ENCODE measurements around the gene OR2T35.
"Not testable (repeated sequence)": the region's sequence is repeated elsewhere in the genome, so short reads cannot be mapped to it uniquely, and the experiment has no call there.

Gene OR2T35

DNA sequence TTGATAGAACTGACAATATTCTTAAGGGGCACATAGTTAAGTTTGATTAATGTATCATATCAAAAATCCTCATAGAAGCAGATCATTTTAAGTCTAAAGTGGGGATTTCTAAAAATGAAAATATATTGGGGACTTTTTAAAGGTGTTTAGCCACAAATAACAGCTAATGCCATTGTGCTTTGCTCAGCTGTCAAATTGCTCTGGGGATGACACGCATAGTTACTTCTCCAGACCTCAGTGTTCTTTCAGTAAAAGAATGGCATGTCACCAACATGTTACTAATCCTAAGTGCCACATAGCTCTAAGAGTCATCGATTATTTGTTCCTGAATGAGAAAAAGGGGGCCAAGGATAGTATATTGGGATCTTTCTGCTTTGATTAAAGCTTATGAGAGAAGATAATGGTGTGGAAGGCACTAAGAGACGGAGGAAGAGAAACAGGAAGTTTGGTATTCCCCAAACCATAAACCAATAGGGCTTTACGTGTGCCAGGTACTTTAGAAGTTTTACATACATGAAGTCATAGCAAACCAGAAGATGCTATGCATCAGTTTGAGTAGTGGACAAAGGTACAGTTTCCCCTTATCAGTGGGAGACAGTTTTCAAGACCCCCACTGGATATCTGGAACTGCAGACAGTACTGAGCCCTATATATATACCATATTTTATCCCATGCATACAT, 2.0 kb downstream of the OR2T35 start:
- H3K36me3 ChIP-seq (ENCODE audit: insufficient read depth, low read depth, low read length); H3K4me3 ChIP-seq (ENCODE audit: low read length); H3K27ac ChIP-seq (ENCODE audit: low read length); H3K4me1 ChIP-seq (ENCODE audit: insufficient read depth, low read length); H3K9me3 ChIP-seq (ENCODE audit: insufficient read depth, low read depth, low read length); H3K9ac ChIP-seq (ENCODE audit: low read depth, low read length); H3K27me3 ChIP-seq (ENCODE audit: insufficient read depth, low read length): not testable (repeated sequence)

DNA sequence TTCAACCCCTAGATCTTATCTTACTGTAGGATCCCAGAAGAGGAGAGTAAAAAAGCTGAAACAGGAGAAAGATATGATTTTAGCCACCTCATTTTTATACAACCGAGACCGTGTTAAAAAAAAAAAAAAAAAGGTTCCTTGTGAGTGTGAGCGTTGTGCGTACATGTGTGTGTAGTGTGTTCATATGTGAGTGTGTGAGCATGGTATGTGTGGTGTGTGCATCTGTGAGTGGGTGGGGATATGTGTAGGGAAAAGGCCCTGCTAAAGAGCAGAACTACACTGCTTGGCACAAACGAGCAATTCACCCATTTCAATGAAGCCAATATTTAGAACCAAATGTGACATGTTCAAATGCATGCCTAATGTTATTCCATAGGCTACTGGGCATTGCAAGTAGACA, 3.5 kb downstream of the OR2T35 start:
- not testable (repeated sequence) for H3K4me1 ChIP-seq (ENCODE audit: insufficient read depth, low read length); H3K27ac ChIP-seq (ENCODE audit: low read length); H3K27me3 ChIP-seq (ENCODE audit: insufficient read depth, low read length); H3K9me3 ChIP-seq (ENCODE audit: insufficient read depth, low read depth, low read length); H3K9ac ChIP-seq (ENCODE audit: low read depth, low read length); H3K4me3 ChIP-seq (ENCODE audit: low read length); H3K36me3 ChIP-seq (ENCODE audit: insufficient read depth, low read depth, low read length)

DNA sequence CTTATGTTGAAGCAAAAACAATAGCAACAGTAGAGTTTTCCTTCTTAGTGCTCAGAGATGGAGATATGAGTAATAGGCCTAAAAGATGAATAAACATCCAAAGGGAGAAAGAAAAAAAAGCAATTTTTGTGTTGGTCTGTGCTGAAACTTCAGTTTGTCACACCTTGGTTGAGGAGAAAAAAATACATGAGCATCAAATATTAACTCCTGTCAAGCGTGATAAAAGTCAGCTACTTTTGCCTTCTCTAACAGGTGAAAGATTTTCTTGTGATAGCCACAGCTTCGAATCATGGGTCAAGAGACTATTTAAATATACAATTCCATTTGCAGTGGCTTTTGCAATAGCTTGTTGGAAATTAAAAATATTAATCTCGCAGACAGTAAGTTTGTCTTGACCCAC, 4.2 kb downstream of the OR2T35 start:
- not testable (repeated sequence) for H3K27ac ChIP-seq (ENCODE audit: low read length); H3K9ac ChIP-seq (ENCODE audit: low read depth, low read length); H3K4me3 ChIP-seq (ENCODE audit: low read length); H3K27me3 ChIP-seq (ENCODE audit: insufficient read depth, low read length); H3K36me3 ChIP-seq (ENCODE audit: insufficient read depth, low read depth, low read length); H3K4me1 ChIP-seq (ENCODE audit: insufficient read depth, low read length); H3K9me3 ChIP-seq (ENCODE audit: insufficient read depth, low read depth, low read length)

DNA sequence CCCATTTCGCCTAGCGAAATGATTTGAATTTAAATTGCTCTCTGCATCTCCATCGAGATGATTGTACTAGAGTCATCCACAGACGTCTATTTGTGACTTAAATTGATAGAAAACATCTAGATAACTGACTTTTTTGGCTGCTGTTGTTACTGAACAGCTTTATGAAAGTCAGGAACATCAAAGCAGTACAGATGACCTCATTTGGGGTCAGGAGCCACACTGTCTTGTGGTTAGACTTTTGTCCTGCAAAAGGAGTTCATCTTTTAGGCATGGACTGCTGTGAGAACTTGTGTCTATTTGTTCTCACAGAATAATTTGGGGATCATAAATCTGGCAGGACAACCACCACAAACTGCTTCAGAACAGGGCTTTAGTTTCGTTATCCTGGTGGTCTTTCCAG, 5.4 kb downstream of the OR2T35 start:
- H3K27ac ChIP-seq (ENCODE audit: low read length); H3K27me3 ChIP-seq (ENCODE audit: insufficient read depth, low read length); H3K9ac ChIP-seq (ENCODE audit: low read depth, low read length); H3K36me3 ChIP-seq (ENCODE audit: insufficient read depth, low read depth, low read length); H3K9me3 ChIP-seq (ENCODE audit: insufficient read depth, low read depth, low read length); H3K4me1 ChIP-seq (ENCODE audit: insufficient read depth, low read length); H3K4me3 ChIP-seq (ENCODE audit: low read length): not testable (repeated sequence)

DNA sequence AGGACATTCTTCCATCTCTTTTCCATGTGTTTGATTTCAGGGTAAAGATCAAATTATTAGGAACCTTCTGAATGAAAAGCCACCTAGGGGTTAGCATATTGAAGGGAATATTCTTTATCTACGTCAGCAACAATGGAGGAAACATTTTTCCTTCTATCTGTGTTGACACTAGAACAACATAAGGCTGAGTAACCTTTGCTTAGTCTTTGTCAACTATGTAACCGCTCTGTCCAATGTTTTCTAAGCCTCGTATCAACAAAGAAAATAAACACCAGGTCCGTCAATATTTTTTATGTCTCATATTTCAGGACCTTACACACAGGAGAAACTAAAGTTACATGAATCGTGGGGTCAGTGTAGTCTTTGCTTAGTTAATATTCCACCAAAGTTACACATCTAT, 8.5 kb downstream of the OR2T35 start:
- H3K4me3 ChIP-seq (ENCODE audit: low read length); H3K27ac ChIP-seq (ENCODE audit: low read length); H3K9me3 ChIP-seq (ENCODE audit: insufficient read depth, low read depth, low read length); H3K36me3 ChIP-seq (ENCODE audit: insufficient read depth, low read depth, low read length); H3K9ac ChIP-seq (ENCODE audit: low read depth, low read length); H3K27me3 ChIP-seq (ENCODE audit: insufficient read depth, low read length); H3K4me1 ChIP-seq (ENCODE audit: insufficient read depth, low read length): not testable (repeated sequence)

DNA sequence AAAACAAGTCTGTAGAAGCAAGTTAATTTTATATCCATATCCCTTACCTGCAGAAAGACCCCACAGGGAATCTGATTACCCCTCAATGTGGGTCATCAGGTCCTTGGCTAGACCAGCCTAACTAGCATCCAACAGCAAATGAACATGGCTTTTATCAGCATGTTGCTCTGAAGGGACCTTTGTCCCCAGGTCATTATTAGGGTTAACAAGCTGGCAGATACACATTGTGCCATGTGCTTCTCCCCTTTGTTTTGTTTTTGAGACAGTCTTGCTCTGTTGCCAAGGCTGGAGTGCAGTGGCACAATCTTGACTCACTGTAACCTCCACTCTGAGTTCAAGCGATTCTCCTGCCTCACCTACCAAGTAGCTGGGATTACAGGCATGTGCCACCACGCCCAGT, 10.1 kb downstream of the OR2T35 start, which contains the start of gene OR2T11:
Gene OR2T11, minus strand, starts transcription at position 101 of the 400 bp plus-strand sequence. CDS start 7,963 bp downstream, outside the sequence.
- not testable (repeated sequence) for H3K27me3 ChIP-seq (ENCODE audit: insufficient read depth, low read length); H3K4me1 ChIP-seq (ENCODE audit: insufficient read depth, low read length); H3K9ac ChIP-seq (ENCODE audit: low read depth, low read length); H3K27ac ChIP-seq (ENCODE audit: low read length); H3K4me3 ChIP-seq (ENCODE audit: low read length); H3K36me3 ChIP-seq (ENCODE audit: insufficient read depth, low read depth, low read length)
- H3K9me3 ChIP-seq (ENCODE audit: insufficient read depth, low read depth, low read length), result peaks cover 21% of the 10 kb centered on the region

DNA sequence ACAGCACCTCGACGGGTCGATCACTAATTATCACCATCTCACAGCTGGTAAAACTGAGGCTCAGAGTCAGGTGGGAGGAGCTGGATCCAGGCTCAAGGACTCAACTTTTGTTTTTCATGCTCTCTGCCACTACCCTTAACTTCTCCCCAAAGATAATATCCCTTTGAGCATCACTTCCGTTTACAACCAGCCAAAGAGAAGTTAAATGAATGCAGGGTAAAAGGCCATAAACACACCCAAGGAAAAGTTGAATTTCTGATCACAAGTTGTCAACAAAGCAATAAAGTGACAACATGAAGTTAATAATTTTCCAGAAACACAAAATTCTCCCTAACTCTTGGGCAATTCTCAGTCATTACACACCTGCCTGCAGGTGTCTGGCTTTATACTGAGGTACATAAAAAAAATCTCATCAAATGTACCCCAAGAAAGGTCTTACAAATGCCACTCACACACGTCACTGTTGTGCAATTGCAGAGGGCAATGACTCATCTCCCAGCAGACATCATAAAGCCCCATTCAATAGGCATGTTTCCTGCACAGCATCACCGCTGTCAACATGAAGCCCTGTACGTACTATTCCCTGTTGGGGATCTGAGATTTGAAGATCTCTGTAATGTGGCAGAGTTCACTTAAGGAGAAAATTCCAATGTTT, 13.6 kb downstream of the OR2T35 start:
- H3K36me3 ChIP-seq (ENCODE audit: insufficient read depth, low read depth, low read length), result no peaks in the 10 kb centered on the region
- peaks cover 54% of the 10 kb centered on the region for H3K9me3 ChIP-seq (ENCODE audit: insufficient read depth, low read depth, low read length)
- H3K9ac ChIP-seq (ENCODE audit: low read depth, low read length), result no peak overlapping the region
- no peaks in the 10 kb centered on the region for H3K4me1 ChIP-seq (ENCODE audit: insufficient read depth, low read length)
- no peak overlapping the region for H3K27ac ChIP-seq (ENCODE audit: low read length)
- no peak overlapping the region; the same call in 1 of the 2 replicates for H3K4me3 ChIP-seq (ENCODE audit: low read length)
- H3K27me3 ChIP-seq (ENCODE audit: insufficient read depth, low read length), result no peaks in the 10 kb centered on the region

DNA sequence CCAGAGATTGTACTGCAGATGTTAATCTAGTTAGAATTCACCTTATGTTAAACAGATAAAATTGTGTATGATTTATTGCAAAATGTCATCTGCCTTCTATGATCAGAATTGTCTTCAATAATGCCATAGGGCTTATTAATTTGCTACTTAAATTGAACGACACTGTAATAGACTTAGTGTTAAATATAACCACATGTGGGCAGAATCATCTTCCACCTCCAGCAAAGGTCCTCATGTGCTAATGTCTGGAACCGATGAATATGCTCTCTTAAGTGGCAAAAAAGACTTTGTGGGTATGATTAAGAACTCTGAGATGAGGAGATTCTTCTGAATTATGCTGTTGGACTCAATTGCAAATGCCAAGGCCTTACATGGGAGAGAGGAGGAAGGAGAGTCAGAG, 14.5 kb downstream of the OR2T35 start:
- H3K9me3 ChIP-seq (ENCODE audit: insufficient read depth, low read depth, low read length), result peaks cover 64% of the 10 kb centered on the region
- H3K27ac ChIP-seq (ENCODE audit: low read length), result no peak overlapping the region
- no peaks in the 10 kb centered on the region for H3K27me3 ChIP-seq (ENCODE audit: insufficient read depth, low read length)
- no peaks in the 10 kb centered on the region for H3K36me3 ChIP-seq (ENCODE audit: insufficient read depth, low read depth, low read length)
- H3K4me1 ChIP-seq (ENCODE audit: insufficient read depth, low read length), result no peaks in the 10 kb centered on the region
- H3K4me3 ChIP-seq (ENCODE audit: low read length), result no peak overlapping the region
- no peak overlapping the region for H3K9ac ChIP-seq (ENCODE audit: low read depth, low read length)

DNA sequence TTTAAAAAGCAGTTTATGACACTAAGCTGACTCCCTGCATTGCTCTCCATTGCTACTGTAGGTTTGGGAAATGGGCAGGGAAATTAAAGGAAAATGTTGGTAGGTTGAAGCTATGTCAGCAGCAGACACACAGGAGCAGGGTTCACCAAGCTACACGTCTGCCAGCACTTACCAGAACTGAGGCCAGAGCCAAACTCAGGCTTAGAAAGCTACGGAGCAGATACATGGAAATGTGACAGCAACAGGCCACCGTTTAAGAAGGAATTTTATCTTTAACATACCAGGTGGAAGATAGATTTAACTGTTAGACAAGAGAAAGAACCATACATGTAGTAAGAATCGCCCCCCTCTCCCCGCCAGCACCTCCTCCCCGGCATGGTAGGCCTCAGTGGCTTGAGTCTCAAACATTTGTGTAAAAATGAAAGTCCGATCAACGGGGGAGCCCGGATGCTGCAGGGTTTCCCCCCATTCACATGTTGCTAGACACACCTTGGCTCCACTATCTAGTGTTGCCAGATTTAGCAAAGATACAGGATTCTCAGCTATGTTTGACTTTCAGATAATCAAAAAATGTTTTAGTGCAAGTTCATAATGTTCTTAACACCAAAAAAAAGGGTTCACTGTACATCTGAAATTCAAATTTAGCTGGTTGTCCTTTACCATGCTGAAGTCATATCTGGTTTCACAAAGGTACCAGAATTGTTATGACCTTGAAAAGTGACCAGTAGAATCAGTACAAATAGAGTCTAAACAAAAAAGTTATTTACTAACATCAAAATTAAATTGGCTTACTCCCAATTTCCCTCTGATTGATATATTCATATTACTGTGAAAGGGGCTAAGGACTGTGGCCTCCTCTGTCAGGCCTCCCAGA, 16.9 kb downstream of the OR2T35 start:
- no peak overlapping the region for H3K4me3 ChIP-seq (ENCODE audit: low read length)
- H3K27ac ChIP-seq (ENCODE audit: low read length), result no peak overlapping the region
- no peaks in the 10 kb centered on the region for H3K36me3 ChIP-seq (ENCODE audit: insufficient read depth, low read depth, low read length)
- no peaks in the 10 kb centered on the region for H3K27me3 ChIP-seq (ENCODE audit: insufficient read depth, low read length)
- H3K9ac ChIP-seq (ENCODE audit: low read depth, low read length), result no peak overlapping the region
- no peaks in the 10 kb centered on the region for H3K4me1 ChIP-seq (ENCODE audit: insufficient read depth, low read length)
- peaks cover 87% of the 10 kb centered on the region for H3K9me3 ChIP-seq (ENCODE audit: insufficient read depth, low read depth, low read length)

DNA sequence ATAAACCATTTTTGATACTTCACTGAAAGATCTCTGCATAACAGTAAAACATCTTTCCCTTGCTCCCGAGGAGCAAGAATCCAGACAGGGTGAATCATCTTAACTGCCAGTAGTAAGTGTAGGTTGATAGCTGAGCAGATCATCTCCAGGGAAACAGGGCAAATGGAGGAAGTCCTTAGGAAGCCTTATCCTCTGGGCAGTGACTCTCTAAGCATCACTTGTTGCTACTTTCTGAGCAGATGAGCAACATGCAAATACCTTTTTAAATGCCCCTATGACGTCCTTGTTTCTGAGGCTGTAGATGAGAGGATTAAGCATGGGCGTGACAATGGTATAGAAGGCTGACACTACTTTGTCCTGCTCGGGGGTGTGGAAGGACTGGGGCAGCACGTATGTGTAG, 19.1 kb downstream of the OR2T35 start:
- Histone ChIP-seq H3K27me3 (ENCODE audit: insufficient read depth, low read length) (no peaks in the 10 kb centered on the region), H3K9ac (ENCODE audit: low read depth, low read length) (no peak overlapping the region), H3K4me1 (ENCODE audit: insufficient read depth, low read length) (no peaks in the 10 kb centered on the region), H3K4me3 (ENCODE audit: low read length) (no peak overlapping the region; the same call in 1 of the 2 replicates), H3K27ac (ENCODE audit: low read length) (no peak overlapping the region), H3K36me3 (ENCODE audit: insufficient read depth, low read depth, low read length) (no peaks in the 10 kb centered on the region), H3K9me3 (ENCODE audit: insufficient read depth, low read depth, low read length) (peaks cover 99% of the 10 kb centered on the region)

DNA sequence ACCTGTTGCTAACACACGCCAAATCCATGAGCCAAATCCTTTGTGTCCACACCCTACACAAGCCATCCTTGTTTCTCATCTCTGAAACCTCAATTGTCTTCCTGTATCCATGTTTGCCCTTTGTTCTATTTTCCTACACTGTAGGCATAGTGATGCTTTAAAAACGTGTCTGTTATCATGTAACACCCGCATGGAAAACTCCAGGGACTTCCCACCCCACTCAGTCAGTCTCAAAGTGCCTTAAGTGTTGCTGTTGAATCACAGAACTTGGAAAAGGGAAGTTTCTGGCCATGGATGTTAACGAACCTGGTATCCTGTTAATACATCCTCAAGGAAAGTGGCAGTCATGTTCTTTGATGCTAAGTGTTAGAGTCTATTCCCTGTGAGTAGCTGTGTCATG, 19.9 kb downstream of the OR2T35 start:
- Histone ChIP-seq H3K9ac (ENCODE audit: low read depth, low read length) (no peak overlapping the region), H3K36me3 (ENCODE audit: insufficient read depth, low read depth, low read length) (no peaks in the 10 kb centered on the region), H3K9me3 (ENCODE audit: insufficient read depth, low read depth, low read length) (peaks cover 99% of the 10 kb centered on the region), H3K4me3 (ENCODE audit: low read length) (no peak overlapping the region; the same call in 1 of the 2 replicates), H3K27me3 (ENCODE audit: insufficient read depth, low read length) (no peaks in the 10 kb centered on the region), H3K4me1 (ENCODE audit: insufficient read depth, low read length) (no peaks in the 10 kb centered on the region), H3K27ac (ENCODE audit: low read length) (no peak overlapping the region)

DNA sequence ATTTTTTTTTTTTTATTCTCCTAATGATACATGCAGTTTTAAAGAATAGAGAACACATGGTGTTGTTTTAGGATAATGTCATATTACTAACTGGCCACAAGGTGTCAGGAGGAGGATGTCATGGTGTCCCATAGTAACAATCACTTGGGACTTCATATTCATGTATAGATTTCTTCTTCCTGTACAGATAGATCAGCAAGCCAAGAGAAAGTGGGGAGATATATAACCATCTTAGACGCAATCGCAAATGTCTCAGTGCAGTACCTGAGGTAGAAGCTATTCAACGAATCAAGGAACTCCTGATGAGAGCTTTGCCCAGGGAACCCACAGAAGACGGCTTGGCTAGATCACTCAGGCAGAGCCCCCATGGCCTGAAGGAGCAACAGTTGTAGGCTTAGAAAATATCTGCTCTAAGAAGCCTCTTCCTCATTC, 22.5 kb downstream of the OR2T35 start:
- H3K4me1 ChIP-seq (ENCODE audit: insufficient read depth, low read length), result no peaks in the 10 kb centered on the region
- H3K9me3 ChIP-seq (ENCODE audit: insufficient read depth, low read depth, low read length), result peaks cover 96% of the 10 kb centered on the region
- H3K4me3 ChIP-seq (ENCODE audit: low read length), result no peak overlapping the region
- no peak overlapping the region for H3K27ac ChIP-seq (ENCODE audit: low read length)
- H3K9ac ChIP-seq (ENCODE audit: low read depth, low read length), result no peak overlapping the region
- no peaks in the 10 kb centered on the region for H3K27me3 ChIP-seq (ENCODE audit: insufficient read depth, low read length)
- no peaks in the 10 kb centered on the region for H3K36me3 ChIP-seq (ENCODE audit: insufficient read depth, low read depth, low read length)

Measured in iPS-20b (cell line).